Measurements from ENCODE around the gene EXOSC9. TPM values are rescaled to one million over a fixed set of nuclear protein-coding genes. Genes with fewer than 3 reads are reported as not detected.

The EXOSC9 gene
- total RNA-seq, 3 donors from 2014 or later, result 23.4 to 27.2 (median 25.2) TPM

DNA sequence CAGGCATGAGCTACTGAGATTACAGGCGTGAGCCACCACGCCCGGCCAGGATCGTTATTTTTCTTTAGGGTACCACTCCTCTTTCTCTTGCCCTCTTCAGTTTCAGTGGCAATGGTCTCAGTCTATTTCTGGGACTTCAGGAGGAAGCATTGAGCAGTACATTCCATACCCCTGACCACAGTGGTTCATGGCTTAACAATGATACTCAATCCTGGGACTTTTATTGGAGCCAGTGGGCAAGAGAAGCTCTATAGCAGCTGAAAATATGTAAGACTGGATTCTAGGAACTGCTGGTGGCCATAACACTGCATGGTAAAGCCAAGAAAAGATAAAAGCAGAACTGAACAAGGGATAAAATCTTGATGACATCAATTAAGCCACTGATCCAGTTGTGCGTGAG, 28.4 kb downstream of the EXOSC9 start:
- Histone ChIP-seq H3K4me3 (no peak overlapping the region), H3K9me3 (no peaks in the 10 kb centered on the region), H3K4me1 (no peaks in the 10 kb centered on the region), H3K27ac (no peak overlapping the region), H3K27me3 (no peaks in the 10 kb centered on the region), H3K36me3 (peaks cover 4% of the 10 kb centered on the region)
- no peak for TF ChIP-seq CTCF (IDR thresholded peaks at IDR 0.05)
- TF ChIP-seq POLR2AphosphoS5 (IDR thresholded peaks at IDR 0.05), result no peak
- no peak for TF ChIP-seq POLR2A (IDR thresholded peaks at IDR 0.05)
- DNase-seq (ENCODE audit: low spot score in 2 of 2), result no peak
- intact Hi-C loops (cut with DNase I; ENCODE audit: low total_unique reads), result no loop called here

GRCh38 chr4:121838136-121838535, 37.0 kb downstream of the EXOSC9 start:
- no peaks in the 10 kb centered on the region for H3K9me3 ChIP-seq
- no peak for DNase-seq (ENCODE audit: low spot score in 2 of 2)
- H3K36me3 ChIP-seq, result peaks cover 10% of the 10 kb centered on the region

DNA sequence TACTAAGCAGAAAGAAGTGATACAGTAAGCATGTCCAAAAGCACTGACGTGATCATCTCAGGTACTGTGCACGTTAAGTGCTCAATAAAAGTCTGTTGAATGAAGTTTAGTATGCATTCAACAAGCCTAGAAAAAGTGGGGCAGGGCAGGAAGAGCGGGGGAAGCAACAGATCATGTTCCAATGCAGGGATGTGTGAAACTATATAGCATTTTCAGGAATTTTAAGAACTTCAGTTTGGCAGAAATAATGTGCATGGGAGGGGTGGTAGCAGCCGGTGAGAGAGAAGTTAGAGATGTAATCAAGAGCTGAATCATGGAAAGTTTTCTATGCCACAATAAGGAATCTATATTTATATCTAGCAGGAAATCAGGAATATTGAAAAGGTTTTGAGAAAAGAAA, 41.7 kb downstream of the EXOSC9 start:
- H3K27ac ChIP-seq, result no peak overlapping the region
- DNase-seq (ENCODE audit: low spot score in 2 of 2), result no peak
- H3K4me3 ChIP-seq, result no peak overlapping the region
- H3K36me3 ChIP-seq, result peaks cover 7% of the 10 kb centered on the region
- no peak for TF ChIP-seq POLR2A (IDR thresholded peaks at IDR 0.05)
- no peak for TF ChIP-seq POLR2AphosphoS5 (IDR thresholded peaks at IDR 0.05)
- TF ChIP-seq CTCF (IDR thresholded peaks at IDR 0.05), result no peak
- H3K27me3 ChIP-seq, result no peaks in the 10 kb centered on the region
- intact Hi-C loops (cut with DNase I; ENCODE audit: low total_unique reads), result no loop called here
- H3K9me3 ChIP-seq, result no peaks in the 10 kb centered on the region
- no peaks in the 10 kb centered on the region for H3K4me1 ChIP-seq

More at GRCh38 chr4:121838136-121838535, 37.0 kb downstream of the EXOSC9 start:
- Histone ChIP-seq H3K27me3 (no peaks in the 10 kb centered on the region), H3K4me1 (no peaks in the 10 kb centered on the region), H3K27ac (no peak overlapping the region), H3K4me3 (no peak overlapping the region)
- TF ChIP-seq POLR2AphosphoS5 (IDR thresholded peaks at IDR 0.05) (no peak), CTCF (IDR thresholded peaks at IDR 0.05) (no peak), POLR2A (IDR thresholded peaks at IDR 0.05) (no peak)
- intact Hi-C loops (cut with DNase I; ENCODE audit: low total_unique reads), result no loop called here

DNA sequence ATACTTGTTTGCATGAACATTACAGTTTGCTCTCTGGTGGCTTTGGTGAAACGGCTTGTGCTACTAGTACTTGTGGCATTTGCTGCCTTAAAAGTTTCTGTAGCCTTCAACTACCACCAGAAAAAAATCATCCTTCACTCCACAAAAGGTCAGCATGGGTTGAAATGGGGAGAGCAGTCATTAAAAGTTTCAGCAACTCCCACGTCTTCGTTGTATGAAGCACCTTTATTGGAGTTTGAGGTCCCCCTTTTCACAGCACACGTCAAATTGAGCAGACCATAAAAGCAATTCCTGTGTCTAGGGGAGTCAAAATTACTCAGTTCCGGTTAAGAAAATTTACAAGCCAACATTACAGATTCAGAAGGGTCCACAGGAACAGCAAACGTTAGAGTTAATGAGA, 45.5 kb downstream of the EXOSC9 start:
- H3K27ac ChIP-seq, result no peak overlapping the region
- peaks cover 7% of the 10 kb centered on the region for H3K36me3 ChIP-seq
- H3K4me3 ChIP-seq, result no peak overlapping the region
- DNase-seq (ENCODE audit: low spot score in 2 of 2), result no peak
- H3K4me1 ChIP-seq, result no peaks in the 10 kb centered on the region
- TF ChIP-seq POLR2A (IDR thresholded peaks at IDR 0.05), result no peak
- TF ChIP-seq CTCF (IDR thresholded peaks at IDR 0.05), result no peak
- no peak for TF ChIP-seq POLR2AphosphoS5 (IDR thresholded peaks at IDR 0.05)
- intact Hi-C loops (cut with DNase I; ENCODE audit: low total_unique reads), result no loop called here
- H3K27me3 ChIP-seq, result no peaks in the 10 kb centered on the region
- no peaks in the 10 kb centered on the region for H3K9me3 ChIP-seq

- H3K9me3 ChIP-seq, result no peaks in the 10 kb centered on the region
- no peak for DNase-seq (ENCODE audit: low spot score in 2 of 2)
- H3K4me3 ChIP-seq, result no peak overlapping the region
- TF ChIP-seq POLR2AphosphoS5 (IDR thresholded peaks at IDR 0.05) (no peak), CTCF (IDR thresholded peaks at IDR 0.05) (no peak)
- no peak overlapping the region for H3K27ac ChIP-seq
- H3K27me3 ChIP-seq, result no peaks in the 10 kb centered on the region
- H3K36me3 ChIP-seq, result no peaks in the 10 kb centered on the region
- no peaks in the 10 kb centered on the region for H3K4me1 ChIP-seq
- intact Hi-C loops (cut with DNase I; ENCODE audit: low total_unique reads), result no loop called here
Observed at GRCh38 chr4:121851354-121851753, 50.2 kb downstream of the EXOSC9 start.

Measured in breast epithelium (tissue), 4 donors.